AG04450 (cell line): ENCODE measurements around the gene TLE3. TPM values are rescaled to one million over a fixed set of nuclear protein-coding genes. Genes with fewer than 3 reads are reported as not detected.

Source experiments
- CTCF ChIA-PET: fragments of 300-600, 350-600 bp; formaldehyde crosslinking; extraction: SDS; loops from one replicate; lab custom pipeline; 2022; ENCODE audit warnings: antibody characterized with exemption, inconsistent platforms; lab: Charles Lee
- POLR2A ChIA-PET: fragments of 350-600 bp; formaldehyde crosslinking; extraction: SDS; loops from one replicate; lab custom pipeline; 2021; ENCODE audit warnings: antibody characterized with exemption, inconsistent platforms; lab: Yijun Ruan, JAX
- DNase-seq: peaks from one replicate; pipeline ENCODE4 v3.0.0-alpha.2; 2011; ENCODE audit warnings: low read depth, low spot score
- H3K27ac ChIP-seq: one replicate; pipeline ENCODE4 v1.5.1; 2012; ENCODE audit warnings: low read depth, low read length, control low read depth
- H3K27me3 ChIP-seq: one replicate; pipeline ENCODE4 v1.6.0; 2012; ENCODE audit warnings: low read length; ENCODE audit not compliant: control insufficient read depth, insufficient read depth
- H3K4me3 ChIP-seq: 2 replicates; pipeline ENCODE4 v1.5.1; 2011; ENCODE audit warnings: mild to moderate bottlenecking, low read depth, low read length, control low read depth
- H3K9me3 ChIP-seq: 2 replicates; pipeline ENCODE4 v1.5.1; 2012; ENCODE audit warnings: low read length; ENCODE audit not compliant: control insufficient read depth, insufficient read depth
- CTCF ChIP-seq: IDR thresholded peaks from 2 replicates; pipeline ENCODE4 v1.5.1; 2011; ENCODE audit warnings: low read depth, low read length, control low read depth, inconsistent platforms
- polyA plus RNA-seq: library from polyadenylated mRNA; depleted of rRNA; stranded (reverse); fragments of >200 nt; gene quantifications from 2 replicates; pipeline ENCODE4 v1.2.3, GENCODE V29; 2011

Gene TLE3
- polyA plus RNA-seq, 1 experiment = 7.5 TPM

DNA sequence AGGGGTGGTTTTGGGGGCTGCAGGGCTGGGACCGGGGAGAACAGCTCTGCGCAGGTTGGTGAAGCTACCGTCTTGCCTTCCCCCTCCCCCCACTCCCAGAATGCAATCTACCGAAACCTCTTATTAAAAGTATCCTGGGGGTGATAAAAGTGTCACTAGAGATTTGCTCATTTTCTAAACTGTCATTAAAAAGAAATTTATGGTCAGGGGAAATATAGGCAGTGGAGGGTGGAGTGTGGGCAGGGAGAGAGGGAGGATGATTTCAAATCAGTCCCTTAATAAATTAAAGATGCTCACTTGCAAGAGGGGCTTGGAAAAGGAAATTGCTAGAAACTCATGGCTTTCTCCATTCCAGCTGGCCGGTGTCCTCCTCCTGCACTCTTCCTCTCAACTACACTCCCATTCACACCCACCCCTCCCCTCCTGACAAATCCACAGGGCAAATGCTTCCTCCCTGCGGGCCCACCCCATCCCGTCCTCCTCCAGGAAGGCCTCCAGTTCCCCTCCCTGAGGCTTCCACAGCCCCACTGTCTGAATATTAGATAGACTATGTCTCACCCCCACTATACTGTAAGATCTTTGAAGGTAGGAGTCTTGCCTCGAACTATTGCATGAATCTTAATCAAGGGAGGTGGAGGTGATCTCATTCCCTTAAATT, 83.9 kb downstream of the TLE3 start:
- ChIA-PET CTCF (interaction anchor here (1.0 kb wide), 1 partner anchor 438 kb away, joined by 3 read pairs; no protein-coding TSS in a partner anchor), POLR2A (no interaction called here)
- H3K4me3 ChIP-seq = no peak overlapping the region
- no peak for DNase-seq
- no peak for TF ChIP-seq CTCF
- H3K9me3 ChIP-seq = no peaks in the 10 kb centered on the region
- H3K27me3 ChIP-seq = peaks cover 58% of the 10 kb centered on the region
- H3K27ac ChIP-seq = no peak overlapping the region

DNA sequence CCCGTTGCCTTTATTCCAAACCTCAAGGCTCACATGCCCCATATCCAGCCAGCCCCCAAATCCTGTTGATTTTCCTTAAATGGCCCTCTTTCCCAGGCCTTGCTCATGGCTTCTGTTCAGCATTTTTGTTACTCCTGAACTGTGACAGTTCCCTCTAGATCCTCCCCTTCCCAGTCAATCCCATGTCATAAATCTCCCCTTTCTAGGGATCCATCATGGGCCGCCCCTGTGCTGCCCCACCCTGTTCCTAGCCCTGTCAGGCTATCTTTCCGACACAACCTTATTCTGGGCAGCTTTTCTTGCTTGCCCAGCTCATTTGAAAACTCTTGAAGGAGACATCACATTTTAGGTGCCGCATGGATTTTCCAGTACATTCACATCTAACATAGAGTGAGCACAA, 84.8 kb downstream of the TLE3 start:
- Histone ChIP-seq H3K4me3 (no peak overlapping the region), H3K27ac (no peak overlapping the region), H3K9me3 (no peaks in the 10 kb centered on the region), H3K27me3 (peaks cover 58% of the 10 kb centered on the region)
- TF ChIP-seq CTCF = no peak
- ChIA-PET CTCF (interaction anchor here (0.6 kb wide), 1 partner anchor 286 kb away, joined by 3 read pairs; no protein-coding TSS in a partner anchor), POLR2A (no interaction called here)
- no peak for DNase-seq

DNA sequence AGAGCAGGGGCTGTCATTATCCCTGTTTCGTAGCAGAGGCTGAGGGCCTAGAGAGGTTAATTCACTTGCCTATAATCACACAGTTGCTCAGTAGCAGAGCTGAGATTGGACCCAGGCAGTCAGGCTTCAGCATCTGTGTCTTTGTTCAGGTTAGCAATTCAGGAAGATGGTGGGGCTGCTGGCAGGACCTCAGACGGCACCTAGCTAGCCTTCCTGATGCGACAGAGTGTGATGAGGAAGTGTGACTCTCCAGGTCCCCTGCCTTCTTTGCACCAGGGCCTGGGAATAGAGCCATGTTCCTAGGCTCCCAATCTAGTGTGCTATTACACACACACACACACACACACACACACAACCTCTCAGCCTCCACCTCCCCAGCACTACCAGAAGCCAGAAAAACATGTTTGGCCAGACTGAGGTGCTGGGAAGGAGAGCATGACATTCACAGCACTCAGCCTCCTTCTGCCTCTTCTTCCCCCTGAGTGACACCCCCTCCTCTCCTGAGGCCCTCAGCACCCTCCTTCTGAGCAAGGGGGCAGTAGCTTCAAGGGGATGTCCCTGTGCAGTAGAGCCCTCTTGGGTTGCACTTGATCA, 88.9 kb downstream of the TLE3 start:
- Histone ChIP-seq H3K27ac (no peak overlapping the region), H3K9me3 (no peaks in the 10 kb centered on the region), H3K27me3 (peaks cover 36% of the 10 kb centered on the region), H3K4me3 (no peak overlapping the region)
- no peak for DNase-seq
- ChIA-PET CTCF (no interaction called here), POLR2A (interaction anchor here (0.7 kb wide), 1 partner anchor 368 kb away, joined by 3 read pairs; no protein-coding TSS in a partner anchor)
- no peak for TF ChIP-seq CTCF

GRCh38 chr15:70006259-70007147, 91.2 kb downstream of the TLE3 start:
- Histone ChIP-seq H3K27ac (no peak overlapping the region), H3K9me3 (peaks cover 12% of the 10 kb centered on the region), H3K27me3 (peaks cover 31% of the 10 kb centered on the region), H3K4me3 (no peak overlapping the region)
- ChIA-PET CTCF (no interaction called here), POLR2A (no interaction called here)
- no peak for DNase-seq
- TF ChIP-seq CTCF = no peak

GRCh38 chr15:70004826-70005225, 92.9 kb downstream of the TLE3 start:
- ChIA-PET POLR2A (no interaction called here), CTCF (no interaction called here)
- no peak overlapping the region for H3K4me3 ChIP-seq
- TF ChIP-seq CTCF = no peak
- no peak for DNase-seq
- H3K27me3 ChIP-seq = peaks cover 29% of the 10 kb centered on the region
- H3K9me3 ChIP-seq = peaks cover 12% of the 10 kb centered on the region
- H3K27ac ChIP-seq = no peak overlapping the region
